ENCODE results near the gene ENOX1. TPM values are rescaled to one million over a fixed set of nuclear protein-coding genes. Genes with fewer than 3 reads are reported as not detected.

ENOX1 gene
- total and polyA plus RNA-seq, 3 donors from 2014 or later, result 11.0 to 14.2 (median 11.5) TPM

- 66 to 68% methylated on average over 4 of the region's 4 CpGs for WGBS, 2 donors
- no peak for TF ChIP-seq CTCF (IDR thresholded peaks at IDR 0.05)
- H3K27ac ChIP-seq, result no peak overlapping the region
- H3K36me3 ChIP-seq (ENCODE audit: low read depth, missing control alignments), result no peaks in the 10 kb centered on the region
- H3K4me3 ChIP-seq, result no peak overlapping the region
- no peaks in the 10 kb centered on the region for H3K27me3 ChIP-seq
- DNase-seq, result no peak
- no peaks in the 10 kb centered on the region for H3K9me3 ChIP-seq
- intact Hi-C loops (cut with DNase I; ENCODE audit: low total_unique reads), result no loop called here
- no peaks in the 10 kb centered on the region for H3K4me1 ChIP-seq
Measured at GRCh38 chr13:43373400-43373799, 413.4 kb downstream of the ENOX1 start.

- intact Hi-C loops (cut with DNase I; ENCODE audit: low total_unique reads), result no loop called here
- Histone ChIP-seq H3K27ac (no peak overlapping the region), H3K36me3 (ENCODE audit: low read depth, missing control alignments) (no peaks in the 10 kb centered on the region), H3K9me3 (no peaks in the 10 kb centered on the region), H3K4me3 (no peak overlapping the region), H3K27me3 (no peaks in the 10 kb centered on the region), H3K4me1 (no peaks in the 10 kb centered on the region)
- DNase-seq, result no peak
- 63 to 74% methylated on average over 6 of the region's 6 CpGs for whole genome bisulfite sequencing, 2 donors
- no peak for TF ChIP-seq CTCF (IDR thresholded peaks at IDR 0.05)
Measured at GRCh38 chr13:43370842-43371241, 415.9 kb downstream of the ENOX1 start.

- Histone ChIP-seq H3K4me1 (no peaks in the 10 kb centered on the region), H3K9me3 (no peaks in the 10 kb centered on the region)
- 72 to 73% methylated on average over 4 of the region's 4 CpGs for WGBS, 2 donors
Measured at GRCh38 chr13:43369319-43369718, 417.5 kb downstream of the ENOX1 start.

GRCh38 chr13:43368003-43368402 is 418.8 kb downstream of the ENOX1 start:
- TF ChIP-seq CTCF (IDR thresholded peaks at IDR 0.05) (no peak), POLR2A (IDR thresholded peaks at IDR 0.05) (no peak)
- H3K4me1 ChIP-seq, result no peaks in the 10 kb centered on the region
- no peak overlapping the region for H3K27ac ChIP-seq
- intact Hi-C loops (cut with DNase I; ENCODE audit: low total_unique reads), result no loop called here
- no peak overlapping the region for H3K4me3 ChIP-seq
- no peak for DNase-seq
- no peaks in the 10 kb centered on the region for H3K9me3 ChIP-seq
- no peaks in the 10 kb centered on the region for H3K36me3 ChIP-seq (ENCODE audit: low read depth, missing control alignments)
- no peaks in the 10 kb centered on the region for H3K27me3 ChIP-seq
- WGBS, 2 donors, result 44 to 47% methylated on average over 3 of the region's 3 CpGs

More at GRCh38 chr13:43369319-43369718, 417.5 kb downstream of the ENOX1 start:
- TF ChIP-seq POLR2A (IDR thresholded peaks at IDR 0.05), result no peak
- TF ChIP-seq CTCF (IDR thresholded peaks at IDR 0.05), result no peak
- no peak overlapping the region for H3K4me3 ChIP-seq
- intact Hi-C loops (cut with DNase I; ENCODE audit: low total_unique reads), result no loop called here
- no peaks in the 10 kb centered on the region for H3K27me3 ChIP-seq
- DNase-seq, result no peak
- H3K27ac ChIP-seq, result no peak overlapping the region
- no peaks in the 10 kb centered on the region for H3K36me3 ChIP-seq (ENCODE audit: low read depth, missing control alignments)

GRCh38 chr13:43365039-43365344 is 421.8 kb downstream of the ENOX1 start:
- no peaks in the 10 kb centered on the region for H3K27me3 ChIP-seq
- no peaks in the 10 kb centered on the region for H3K36me3 ChIP-seq (ENCODE audit: low read depth, missing control alignments)
- no peak for DNase-seq
- TF ChIP-seq POLR2A (IDR thresholded peaks at IDR 0.05) (no peak), CTCF (IDR thresholded peaks at IDR 0.05) (no peak)
- H3K4me1 ChIP-seq, result no peaks in the 10 kb centered on the region
- no peaks in the 10 kb centered on the region for H3K9me3 ChIP-seq
- no peak overlapping the region for H3K27ac ChIP-seq
- 61 to 64% methylated on average over 3 of the region's 3 CpGs for WGBS, 2 donors
- H3K4me3 ChIP-seq, result no peak overlapping the region
- intact Hi-C loops (cut with DNase I; ENCODE audit: low total_unique reads), result no loop called here

Measured in testis (tissue), 3 donors.